HG02588 (cell line): ENCODE data around the gene ISCA1.

Experiments
- ATAC-seq: cut with Tn5 transposase; IDR thresholded peaks from one replicate; pipeline ENCODE4 v1.9.1; 2021; ENCODE audit warnings: mild to moderate bottlenecking, moderate library complexity; ENCODE audit not compliant: unreplicated experiment

Gene ISCA1

GRCh38 chr9:86238861-86239770 is 43.2 kb downstream of the ISCA1 start:
- ATAC-seq: no peak

GRCh38 chr9:86230858-86231257 is 51.5 kb downstream of the ISCA1 start:
- ATAC-seq: no peak

GRCh38 chr9:86222667-86223066 is 59.7 kb downstream of the ISCA1 start:
- no peak for ATAC-seq

- ATAC-seq: no peak
These were observed 62.7 kb downstream of the ISCA1 start for GRCh38 chr9:86219606-86220005.

GRCh38 chr9:86217076-86217755 is 65.1 kb downstream of the ISCA1 start:
- ATAC-seq: no peak
